ENCODE results near the gene PLCB2. TPM values are rescaled to one million over a fixed set of nuclear protein-coding genes. Genes with fewer than 3 reads are reported as not detected.

Gene PLCB2
- 3.0 and 5.1 TPM in 2 replicates for total RNA-seq

DNA sequence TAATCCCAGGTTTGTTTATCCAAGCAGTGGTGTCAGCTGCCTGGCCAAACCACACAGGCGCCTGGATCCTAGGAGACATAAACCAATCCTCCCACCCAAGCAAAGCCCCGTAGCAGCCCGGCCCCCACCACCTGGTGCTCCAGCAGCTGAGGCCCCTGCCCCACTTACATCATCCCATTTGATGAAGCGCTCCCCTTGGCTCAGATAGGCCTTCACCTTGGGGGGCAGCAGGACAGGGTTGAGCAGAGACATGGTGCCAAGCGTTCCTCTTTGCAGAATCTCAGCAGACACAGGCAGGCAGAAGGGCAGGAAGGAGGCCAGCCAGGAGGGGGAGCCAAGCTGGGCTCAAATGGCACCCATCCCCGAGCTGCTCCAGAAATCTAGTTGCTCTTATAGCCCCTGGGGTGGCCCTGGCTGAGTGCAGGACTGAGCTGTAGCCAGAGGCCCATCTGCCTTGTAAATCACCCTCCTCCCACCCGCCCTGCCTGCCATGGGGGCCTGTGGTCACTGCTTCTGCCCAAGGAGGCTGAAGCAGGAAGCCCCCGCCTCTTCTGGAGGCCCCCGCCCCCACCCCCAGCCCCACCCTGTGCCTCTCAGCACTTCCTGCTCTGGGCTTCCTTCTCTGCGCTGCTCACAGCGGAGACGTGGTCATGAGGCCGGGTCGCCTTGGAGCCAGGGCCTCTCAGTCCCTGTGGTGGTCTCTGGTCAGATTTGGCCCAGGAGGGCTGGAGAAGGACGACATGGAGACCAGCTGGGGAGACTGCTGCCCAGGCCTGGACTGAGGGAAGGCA, at the start of gene PLCB2:
Gene PLCB2, minus strand, starts transcription at position 515 of the 791 bp plus-strand sequence. Its CDS starts 263 bp downstream, at position 252.
- DNase-seq (ENCODE audit: extremely low read depth, low read depth, low spot score): no peak

DNA sequence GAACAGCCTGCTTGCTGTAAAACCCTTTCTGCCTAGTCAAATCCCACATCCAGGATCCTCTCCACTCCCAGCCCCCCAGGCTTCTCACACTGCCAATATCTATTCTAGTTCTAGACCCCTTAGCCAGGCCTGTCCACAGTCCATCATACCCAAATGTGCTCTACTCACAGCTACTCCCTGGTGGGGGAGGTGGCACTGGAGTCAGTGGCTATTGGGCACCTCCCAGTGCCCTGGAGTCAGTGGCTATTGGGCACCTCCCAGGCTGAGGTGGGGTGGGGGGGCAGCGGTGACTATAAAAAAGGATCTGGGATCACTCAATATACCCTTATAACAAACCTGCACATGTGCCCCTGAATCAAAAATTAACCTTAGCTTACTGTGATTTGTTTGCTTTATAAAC, 49.5 kb upstream of the PLCB2 start:
- DNase-seq (ENCODE audit: extremely low read depth, low read depth, low spot score): no peak

DNA sequence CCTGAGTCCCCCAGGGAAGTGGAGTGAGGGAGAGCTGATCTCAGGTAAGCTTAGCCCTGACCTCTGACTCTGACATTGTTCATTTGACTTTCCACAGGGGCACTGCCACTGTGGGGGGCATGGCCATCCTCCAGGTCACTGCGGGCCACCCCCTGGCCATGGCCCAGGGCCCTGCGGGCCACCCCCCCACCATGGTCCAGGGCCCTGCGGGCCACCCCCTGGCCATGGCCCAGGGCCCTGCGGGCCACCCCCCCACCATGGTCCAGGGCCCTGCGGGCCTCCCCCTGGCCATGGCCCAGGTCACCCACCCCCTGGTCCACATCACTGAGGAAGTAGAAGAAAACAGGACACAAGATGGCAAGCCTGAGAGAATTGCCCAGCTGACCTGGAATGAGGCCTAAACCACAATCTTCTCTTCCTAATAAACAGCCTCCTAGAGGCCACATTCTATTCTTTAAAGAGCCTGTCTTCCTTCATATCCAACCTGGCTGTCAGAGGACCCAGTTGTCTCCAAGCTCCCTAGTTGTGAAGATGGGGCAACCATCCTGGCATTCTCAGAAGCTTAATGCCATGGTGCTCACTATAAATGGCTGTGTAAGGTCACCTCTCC, 48.3 kb upstream of the PLCB2 start:
- no peak for DNase-seq (ENCODE audit: extremely low read depth, low read depth, low spot score)

GRCh38 chr15:40354408-40355171, 46.9 kb upstream of the PLCB2 start:
- DNase-seq (ENCODE audit: extremely low read depth, low read depth, low spot score): no peak

- no peak for DNase-seq (ENCODE audit: extremely low read depth, low read depth, low spot score)
These were observed 46.0 kb upstream of the PLCB2 start for GRCh38 chr15:40353697-40354096.

GRCh38 chr15:40352281-40352901, 44.7 kb upstream of the PLCB2 start:
- no peak for DNase-seq (ENCODE audit: extremely low read depth, low read depth, low spot score)

GRCh38 chr15:40349163-40349562, 41.4 kb upstream of the PLCB2 start:
- DNase-seq (ENCODE audit: extremely low read depth, low read depth, low spot score): no peak

DNA sequence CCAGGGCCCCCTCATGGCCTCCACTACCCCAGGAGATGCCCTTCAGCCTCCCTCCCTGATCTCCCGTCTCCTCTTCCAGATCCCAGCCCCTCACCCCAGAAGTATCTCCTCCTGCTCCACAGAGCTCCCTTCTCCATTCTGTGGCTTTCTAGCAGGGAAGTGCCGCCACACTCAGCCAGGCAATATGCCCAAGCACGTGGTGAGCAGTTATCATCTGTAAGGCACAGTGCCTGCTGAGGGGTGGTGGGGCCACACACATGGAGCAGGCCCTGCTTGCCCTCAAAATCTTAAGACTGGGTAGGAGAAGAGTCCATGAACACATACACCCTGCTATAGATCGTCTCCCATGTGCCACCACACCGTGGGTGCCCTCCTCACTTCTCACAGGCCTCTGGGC, 40.7 kb upstream of the PLCB2 start:
- DNase-seq (ENCODE audit: extremely low read depth, low read depth, low spot score): no peak

DNA sequence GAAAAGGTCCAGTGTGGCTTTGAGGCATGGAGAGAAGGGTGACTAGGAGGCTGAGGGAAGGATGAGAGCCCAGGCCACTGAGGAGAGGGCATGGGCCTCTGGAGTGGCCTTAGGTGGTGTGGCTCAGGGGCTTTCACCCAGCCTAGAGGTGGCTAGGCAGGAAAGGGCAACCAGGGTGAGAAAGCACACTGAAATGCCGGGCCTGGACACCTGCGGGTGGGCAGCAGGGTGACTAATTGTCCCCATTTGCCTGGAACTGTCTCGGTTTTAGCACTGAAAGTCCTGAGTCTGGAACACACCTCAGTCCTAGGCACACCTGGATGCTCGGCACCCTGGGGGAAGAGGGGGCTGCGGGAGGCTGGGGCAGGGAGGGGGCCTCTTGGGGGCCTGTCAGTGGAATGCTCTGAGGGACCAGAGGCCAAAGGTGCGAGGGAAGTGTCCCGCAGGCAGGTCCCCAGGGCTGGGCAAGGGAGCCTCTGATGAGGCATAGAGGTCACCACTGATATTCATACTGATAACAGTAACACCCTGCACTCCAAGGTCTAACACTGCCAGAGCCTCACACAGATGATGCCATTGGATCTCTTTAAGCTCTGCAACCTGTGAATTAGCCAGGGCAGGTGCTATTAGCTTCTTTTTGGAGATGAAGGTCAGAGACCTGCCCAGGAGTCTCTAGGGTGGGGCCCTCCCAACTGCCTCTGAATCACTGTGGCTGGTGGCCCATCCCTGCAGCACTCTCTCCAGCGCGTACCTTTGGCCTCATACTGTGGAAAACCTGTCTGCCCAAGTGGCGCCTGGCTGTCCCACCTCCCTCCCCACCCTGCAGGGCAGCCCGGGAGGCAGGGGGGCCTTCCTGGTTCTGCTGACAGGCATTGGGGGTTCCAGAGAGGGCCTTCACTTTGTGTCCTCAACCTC, 40.1 kb upstream of the PLCB2 start:
- DNase-seq (ENCODE audit: extremely low read depth, low read depth, low spot score): no peak

DNA sequence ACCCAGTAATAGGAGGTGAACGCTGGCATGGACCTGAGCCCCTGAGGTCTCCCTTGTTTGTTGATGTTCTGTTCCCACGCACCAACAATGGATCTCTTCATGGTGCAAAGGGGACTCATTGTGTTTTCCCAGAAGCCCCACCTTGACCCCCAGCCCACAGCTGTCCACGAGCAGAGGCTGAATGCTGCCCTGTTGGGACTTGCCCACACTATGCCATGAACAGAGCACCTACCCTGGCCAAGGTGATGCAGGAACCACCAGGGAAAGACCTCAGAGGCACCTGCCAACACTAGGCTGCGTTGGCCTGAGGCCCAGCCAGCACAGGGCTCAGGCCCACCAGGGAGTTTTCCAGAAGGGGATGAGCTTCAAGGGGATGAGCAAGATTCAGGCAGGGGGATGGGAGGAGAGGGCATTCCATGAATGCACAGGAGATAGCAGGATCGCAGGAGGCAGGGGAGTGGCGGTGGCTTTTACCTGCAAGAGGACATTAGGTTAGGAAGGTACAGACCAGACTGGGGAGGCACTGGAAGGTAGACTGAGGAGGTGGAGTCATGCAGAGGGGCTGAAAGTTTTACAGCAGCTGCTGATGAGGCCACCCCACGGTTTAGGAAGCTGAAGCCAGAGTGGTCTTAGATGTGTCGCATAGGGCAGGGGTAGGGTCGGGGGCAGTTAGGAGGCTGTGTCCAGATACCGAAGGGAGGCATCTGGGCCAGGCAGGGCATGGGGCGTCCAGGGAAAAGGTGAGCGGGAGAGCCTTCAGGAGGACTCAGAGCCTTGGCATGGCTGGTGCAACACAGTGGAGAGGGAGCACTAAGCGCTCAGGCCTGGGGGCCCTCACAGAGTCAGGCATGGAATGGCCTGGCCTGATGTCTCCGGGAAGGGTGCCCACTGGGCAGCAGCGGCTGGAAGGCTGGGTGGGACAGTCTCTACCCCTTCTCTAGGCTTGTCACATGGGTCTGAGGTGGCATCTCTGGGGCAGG, 39.1 kb upstream of the PLCB2 start:
- no peak for DNase-seq (ENCODE audit: extremely low read depth, low read depth, low spot score)

- DNase-seq (ENCODE audit: extremely low read depth, low read depth, low spot score): no peak
These were observed 38.3 kb upstream of the PLCB2 start for GRCh38 chr15:40345867-40346578.

GRCh38 chr15:40345225-40345866, 37.6 kb upstream of the PLCB2 start:
- DNase-seq (ENCODE audit: extremely low read depth, low read depth, low spot score): no peak

DNA sequence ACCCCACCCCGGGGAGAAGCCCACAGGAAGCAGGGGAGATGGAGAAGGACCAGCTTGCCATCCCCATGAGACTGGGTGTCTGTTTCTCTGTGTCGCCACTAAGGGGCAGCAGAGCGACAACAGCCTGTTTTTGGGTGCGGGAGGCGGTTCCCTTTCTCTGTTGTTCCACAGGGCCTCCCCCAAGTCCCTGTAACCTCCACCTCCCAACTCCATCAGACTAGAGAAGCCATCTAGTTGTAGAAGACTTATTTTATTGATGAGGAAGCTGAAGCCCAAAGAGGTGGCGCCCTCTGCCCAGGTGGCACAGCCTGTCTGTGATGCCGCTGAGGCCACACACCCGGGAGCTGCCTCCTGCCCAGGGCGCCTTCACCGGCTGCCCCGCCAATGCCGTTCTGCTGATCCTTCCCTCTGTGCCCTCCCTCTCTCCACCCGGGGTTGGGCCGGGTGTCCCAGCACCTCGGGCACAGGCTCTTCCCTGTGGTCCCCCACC, 36.9 kb upstream of the PLCB2 start:
- no peak for DNase-seq (ENCODE audit: extremely low read depth, low read depth, low spot score)

DNA sequence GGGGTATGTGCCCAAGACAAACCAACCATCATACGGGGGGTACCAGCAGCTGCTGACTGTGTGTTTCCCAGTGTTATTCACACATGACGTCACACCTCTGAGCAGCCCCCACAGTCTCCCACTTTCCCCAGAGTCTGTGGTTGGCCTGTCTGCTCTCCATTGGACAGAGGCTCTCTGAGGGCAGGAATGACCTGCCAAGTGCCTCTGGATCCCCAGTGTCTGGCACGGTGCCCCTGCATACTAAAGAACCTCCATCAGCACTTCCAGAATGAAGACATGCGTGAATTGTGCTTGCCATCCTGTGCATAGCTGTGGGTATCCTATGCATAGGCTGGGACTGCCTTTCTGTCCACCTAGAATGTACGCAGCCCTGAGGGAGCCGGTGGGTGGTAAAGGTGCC, 36.5 kb upstream of the PLCB2 start:
- no peak for DNase-seq (ENCODE audit: extremely low read depth, low read depth, low spot score)

DNA sequence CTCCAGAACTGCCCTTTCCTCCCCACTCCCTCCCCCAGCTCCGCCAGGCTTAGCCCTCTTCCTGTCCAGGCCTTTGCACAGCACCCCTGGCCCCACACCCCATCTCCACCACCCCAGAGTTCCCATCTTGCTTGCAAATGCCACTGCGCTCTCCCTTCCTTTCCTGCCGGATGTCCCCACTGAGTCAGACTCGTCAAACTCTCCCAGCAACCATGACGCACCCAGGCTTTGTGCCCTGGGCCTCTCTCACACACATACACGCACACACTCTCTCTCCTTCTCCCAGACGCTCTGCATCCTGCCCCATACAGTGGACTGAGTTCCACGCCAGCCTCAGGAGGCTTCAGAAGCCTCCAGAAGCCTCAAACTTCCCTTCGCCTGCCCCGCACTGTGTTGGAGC, 35.8 kb upstream of the PLCB2 start:
- peak; percentile 86 for DNase-seq (ENCODE audit: extremely low read depth, low read depth, low spot score)

GRCh38 chr15:40342416-40343320, 34.9 kb upstream of the PLCB2 start:
- DNase-seq (ENCODE audit: extremely low read depth, low read depth, low spot score): no peak
